Lower lobe of right lung (tissue), 2 donors: Measurements from ENCODE around the gene SMTNL1. TPM values are rescaled to one million over a fixed set of nuclear protein-coding genes. Genes with fewer than 3 reads are reported as not detected.

Experiments
- ATAC-seq, 2 donors: fragments of 200-7000 bp; cut with Tn5 transposase; one replicate each; pipeline ENCODE4 v1.9.1; 2020 to 2022; ENCODE audit warnings: mild to moderate bottlenecking in 2 of 2, moderate library complexity in 2 of 2
- DNase-seq: peaks from one replicate; pipeline ENCODE4 v3.0.0-alpha.2; 2020
- H3K27ac ChIP-seq: fragments of 200-600 bp; one replicate; pipeline ENCODE4 v1.8.0; 2022
- H3K27me3 ChIP-seq: fragments of 200-600 bp; one replicate; pipeline ENCODE4 v1.8.0; 2022; ENCODE audit warnings: low read depth
- H3K36me3 ChIP-seq: fragments of 200-600 bp; one replicate; pipeline ENCODE4 v1.8.0; 2022; ENCODE audit warnings: mild to moderate bottlenecking
- H3K4me1 ChIP-seq: fragments of 200-600 bp; one replicate; pipeline ENCODE4 v1.8.0; 2022
- H3K4me3 ChIP-seq: fragments of 200-600 bp; one replicate; pipeline ENCODE4 v1.8.0; 2022; ENCODE audit warnings: mild to moderate bottlenecking
- H3K9me3 ChIP-seq: fragments of 200-600 bp; one replicate; pipeline ENCODE4 v1.8.0; 2022
- CTCF ChIP-seq: fragments of 200-600 bp; IDR thresholded peaks from one replicate; pipeline ENCODE4 v1.8.0; 2022; ENCODE audit warnings: antibody characterized with exemption, mild to moderate bottlenecking
- intact Hi-C: fragments of 100-400 bp; cut with DNase I; formaldehyde crosslinking; loops from one replicate; pipeline ENCODE4 v1.11.0; 2022
- total RNA-seq: library from RNA; stranded (reverse); fragmentation: NEBNext Ultra II Directional; extraction: Animal tissue kit (Norgen Biotek cat#: 25700); gene quantifications from one replicate; pipeline ENCODE4 v1.2.1, GENCODE V29; 2021
- donor health status: DM: no; HTN: yes; CAD: no; lungs with severe emphysema.

SMTNL1 gene
- total RNA-seq, 1 donor from 2014 or later = not detected

- no peak for ATAC-seq
- DNase-seq = no peak
- intact Hi-C loops = no loop called here
Observed at GRCh38 chr11:57502376-57502775, 35.0 kb upstream of the SMTNL1 start.

GRCh38 chr11:57502870-57503269, 34.5 kb upstream of the SMTNL1 start:
- Histone ChIP-seq H3K36me3 (peaks cover 6% of the 10 kb centered on the region), H3K9me3 (no peaks in the 10 kb centered on the region), H3K4me1 (peaks cover 26% of the 10 kb centered on the region), H3K4me3 (no peak overlapping the region), H3K27ac (no peak overlapping the region), H3K27me3 (no peaks in the 10 kb centered on the region)
- intact Hi-C loops = no loop called here
- no peak for TF ChIP-seq CTCF
- no peak for ATAC-seq
- DNase-seq = no peak

More at GRCh38 chr11:57502376-57502775, 35.0 kb upstream of the SMTNL1 start:
- TF ChIP-seq CTCF = no peak
- Histone ChIP-seq H3K27me3 (no peaks in the 10 kb centered on the region), H3K36me3 (peaks cover 6% of the 10 kb centered on the region), H3K27ac (no peak overlapping the region), H3K4me1 (peaks cover 26% of the 10 kb centered on the region), H3K4me3 (no peak overlapping the region), H3K9me3 (no peaks in the 10 kb centered on the region)

- ATAC-seq = no peak
- no peak overlapping the region for H3K27ac ChIP-seq
- H3K4me3 ChIP-seq = no peak overlapping the region
- intact Hi-C loops = no loop called here
- no peaks in the 10 kb centered on the region for H3K27me3 ChIP-seq
- no peaks in the 10 kb centered on the region for H3K9me3 ChIP-seq
- no peak for TF ChIP-seq CTCF
- H3K4me1 ChIP-seq = peaks cover 16% of the 10 kb centered on the region
- H3K36me3 ChIP-seq = peaks cover 12% of the 10 kb centered on the region
- no peak for DNase-seq
Observed at GRCh38 chr11:57504511-57504910, 32.9 kb upstream of the SMTNL1 start.

- ATAC-seq (no peak), DNase-seq (no peak)
- peaks cover 1% of the 10 kb centered on the region for H3K4me1 ChIP-seq
- H3K9me3 ChIP-seq = no peaks in the 10 kb centered on the region
- no peak overlapping the region for H3K27ac ChIP-seq
- no peak overlapping the region for H3K4me3 ChIP-seq
- no peak for TF ChIP-seq CTCF
- H3K36me3 ChIP-seq = peaks cover 12% of the 10 kb centered on the region
- intact Hi-C loops = no loop called here
- no peaks in the 10 kb centered on the region for H3K27me3 ChIP-seq
Observed at GRCh38 chr11:57506522-57506921, 30.9 kb upstream of the SMTNL1 start.

GRCh38 chr11:57508341-57509170, 28.8 kb upstream of the SMTNL1 start:
- DNase-seq (no peak), ATAC-seq (no peak)
- TF ChIP-seq CTCF = no peak
- Histone ChIP-seq H3K4me1 (peaks cover 5% of the 10 kb centered on the region), H3K27me3 (no peaks in the 10 kb centered on the region), H3K4me3 (no peak overlapping the region), H3K27ac (no peak overlapping the region), H3K36me3 (peaks cover 12% of the 10 kb centered on the region), H3K9me3 (no peaks in the 10 kb centered on the region)
- intact Hi-C loops = no loop called here
